Right lobe of liver (tissue), 4 donors: ENCODE results near the gene ARHGAP12.

Experiments
- POLR2A ChIP-seq: fragments of 450-650 bp; IDR thresholded peaks from one replicate; pipeline ENCODE4 v1.6.1; 2017; ENCODE audit warnings: antibody characterized with exemption, mild to moderate bottlenecking
- TF ChIP-seq, protein P1 (sequence below), 4 donors: fragments of 200-600 bp in 3 of 4; fragments of 450-650 bp in 1 of 4; IDR thresholded peaks; one replicate each; pipeline versions ENCODE4 v1.5.1 to v1.8.0; 2016 to 2022; ENCODE audit warnings: antibody characterized with exemption in 4 of 4, mild to moderate bottlenecking in 2 of 4
- donor health status: DM: no; HTN: no; CAD: no.
- donor health status: DM: no; HTN: no; CAD: no.
- donor health status: DM: no; HTN: yes; CAD: no.

GRCh38 chr10:31902625-31903024 is 26.0 kb downstream of the ARHGAP12 start:
- TF ChIP-seq, protein P1, sequence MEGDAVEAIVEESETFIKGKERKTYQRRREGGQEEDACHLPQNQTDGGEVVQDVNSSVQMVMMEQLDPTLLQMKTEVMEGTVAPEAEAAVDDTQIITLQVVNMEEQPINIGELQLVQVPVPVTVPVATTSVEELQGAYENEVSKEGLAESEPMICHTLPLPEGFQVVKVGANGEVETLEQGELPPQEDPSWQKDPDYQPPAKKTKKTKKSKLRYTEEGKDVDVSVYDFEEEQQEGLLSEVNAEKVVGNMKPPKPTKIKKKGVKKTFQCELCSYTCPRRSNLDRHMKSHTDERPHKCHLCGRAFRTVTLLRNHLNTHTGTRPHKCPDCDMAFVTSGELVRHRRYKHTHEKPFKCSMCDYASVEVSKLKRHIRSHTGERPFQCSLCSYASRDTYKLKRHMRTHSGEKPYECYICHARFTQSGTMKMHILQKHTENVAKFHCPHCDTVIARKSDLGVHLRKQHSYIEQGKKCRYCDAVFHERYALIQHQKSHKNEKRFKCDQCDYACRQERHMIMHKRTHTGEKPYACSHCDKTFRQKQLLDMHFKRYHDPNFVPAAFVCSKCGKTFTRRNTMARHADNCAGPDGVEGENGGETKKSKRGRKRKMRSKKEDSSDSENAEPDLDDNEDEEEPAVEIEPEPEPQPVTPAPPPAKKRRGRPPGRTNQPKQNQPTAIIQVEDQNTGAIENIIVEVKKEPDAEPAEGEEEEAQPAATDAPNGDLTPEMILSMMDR (IDR thresholded peaks at IDR 0.05): no peak
- TF ChIP-seq POLR2A: no peak
